SK-N-SH treated with all-trans-retinoic acid at 6 μM for 48 hours (cell line): ENCODE data around the gene HPCAL1.

ENCODE experiments used
- ARNTL ChIP-seq: fragments of 450-650 bp; formaldehyde crosslinking; IDR thresholded peaks from 2 replicates; pipeline ENCODE4 v1.5.0; 2020; ENCODE audit warnings: low read depth, mild to moderate bottlenecking, moderate library complexity, borderline replicate concordance
- CSDC2 ChIP-seq: fragments of 250-450 bp; sonication (Bioruptor Pico); IDR thresholded peaks from 2 replicates; pipeline ENCODE4 v1.5.0; 2020; ENCODE audit warnings: mild to moderate bottlenecking, moderate library complexity
- TF ChIP-seq, protein P1 (sequence below): fragments of 250-450 bp; sonication (Bioruptor Pico); IDR thresholded peaks from 2 replicates; pipeline ENCODE4 v1.8.0; 2020; ENCODE audit warnings: mild to moderate bottlenecking, moderate library complexity, borderline replicate concordance

DNA sequence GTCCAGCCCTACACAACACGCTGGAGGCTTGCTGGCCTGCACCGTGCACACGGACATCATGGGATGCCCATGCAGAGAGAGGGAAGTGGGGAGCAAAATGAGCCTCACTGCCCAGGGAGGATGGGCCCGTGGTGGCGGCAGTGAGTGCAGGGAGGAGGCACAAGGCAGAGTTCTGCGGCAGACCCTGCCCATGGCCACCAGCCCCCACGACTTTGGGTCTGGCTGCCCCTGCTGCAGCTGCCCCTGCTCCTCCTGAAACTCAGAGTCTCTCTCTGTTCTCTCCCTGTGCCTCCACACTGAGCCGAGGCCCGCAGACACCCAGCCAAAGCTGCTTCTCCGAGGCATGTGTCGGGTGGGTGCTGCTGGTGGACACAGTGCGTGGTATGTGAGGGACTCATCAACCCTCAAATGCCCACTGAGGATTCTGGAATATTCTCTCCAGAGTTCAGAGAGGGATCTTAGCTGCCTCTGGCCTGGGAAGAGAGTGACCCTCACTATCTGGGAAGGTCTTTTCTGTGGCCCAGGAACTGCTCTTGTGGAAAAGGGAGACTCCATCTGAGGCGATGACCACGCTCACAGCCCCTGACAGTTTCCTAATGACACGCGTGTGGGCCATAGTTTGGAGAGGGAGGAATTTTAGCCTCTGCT lies 45.1 kb upstream of the HPCAL1 start:
- TF ChIP-seq, protein P1, sequence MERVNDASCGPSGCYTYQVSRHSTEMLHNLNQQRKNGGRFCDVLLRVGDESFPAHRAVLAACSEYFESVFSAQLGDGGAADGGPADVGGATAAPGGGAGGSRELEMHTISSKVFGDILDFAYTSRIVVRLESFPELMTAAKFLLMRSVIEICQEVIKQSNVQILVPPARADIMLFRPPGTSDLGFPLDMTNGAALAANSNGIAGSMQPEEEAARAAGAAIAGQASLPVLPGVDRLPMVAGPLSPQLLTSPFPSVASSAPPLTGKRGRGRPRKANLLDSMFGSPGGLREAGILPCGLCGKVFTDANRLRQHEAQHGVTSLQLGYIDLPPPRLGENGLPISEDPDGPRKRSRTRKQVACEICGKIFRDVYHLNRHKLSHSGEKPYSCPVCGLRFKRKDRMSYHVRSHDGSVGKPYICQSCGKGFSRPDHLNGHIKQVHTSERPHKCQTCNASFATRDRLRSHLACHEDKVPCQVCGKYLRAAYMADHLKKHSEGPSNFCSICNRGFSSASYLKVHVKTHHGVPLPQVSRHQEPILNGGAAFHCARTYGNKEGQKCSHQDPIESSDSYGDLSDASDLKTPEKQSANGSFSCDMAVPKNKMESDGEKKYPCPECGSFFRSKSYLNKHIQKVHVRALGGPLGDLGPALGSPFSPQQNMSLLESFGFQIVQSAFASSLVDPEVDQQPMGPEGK: no peak
- TF ChIP-seq CSDC2 (CRISPR knock-in tag) (no peak), ARNTL (no peak)
